ENCODE data around the gene PHACTR2.

GRCh38 chr6:143724876-143725275 lies 47.1 kb downstream of the PHACTR2 start:
- TF ChIP-seq CTCF (IDR thresholded peaks at IDR 0.05; ENCODE audit: low read length): no peak
- TF ChIP-seq EZH2 (optimal IDR thresholded peaks at IDR 0.05; ENCODE audit: low read depth, low read length): no peak

Measured in MM.1S (cell line).